GM12878 (cell line): ENCODE results near the gene FBXO42. TPM values are rescaled to one million over a fixed set of nuclear protein-coding genes. Genes with fewer than 3 reads are reported as not detected.

ENCODE experiments used
- ATAC-seq: fragments of 200-7000 bp; cut with Tn5 transposase; 3 replicates; pipeline ENCODE4 v1.9.1; 2020; ENCODE audit warnings: mild to moderate bottlenecking, moderate library complexity
- BruUV-seq: library from RNA; stranded (reverse); fragments of 400-500 nt; replicated peaks from 2 replicates; lab custom pipeline; 2021; lab: Mats Ljungman, UMichigan
- CTCF ChIA-PET: fragments of 300-600 bp; sonication (Branson Sonifier 250); formaldehyde crosslinking; extraction: SDS; loops from one replicate; lab custom pipeline; 2021; ENCODE audit warnings: inconsistent platforms; lab: Yijun Ruan, JAX
- POLR2A ChIA-PET: fragments of 350-600 bp; formaldehyde crosslinking; extraction: SDS; loops from one replicate; lab custom pipeline; 2021; ENCODE audit warnings: inconsistent platforms; lab: Charles Lee
- RAD21 ChIA-PET: fragments of 300-600 bp; sonication (Branson Sonifier 250); formaldehyde crosslinking; loops from one replicate; lab custom pipeline; 2023; ENCODE audit warnings: antibody characterized with exemption; ENCODE audit not compliant: unreplicated experiment; lab: Charles Lee
- SMC1A ChIA-PET: fragments of 300-600 bp; sonication (Branson Sonifier 250); formaldehyde crosslinking; loops from one replicate; lab custom pipeline; 2023; ENCODE audit not compliant: unreplicated experiment, uncharacterized antibody; lab: Charles Lee
- DNase-seq: peaks from one replicate; pipeline ENCODE4 v3.0.0-alpha.2; 2011; ENCODE audit warnings: low read depth, low spot score
- FAIRE-seq: peaks from 3 replicates; lab custom pipeline; 2011; peaks lifted over from hg19 to GRCh38; lab: Jason Lieb, UNC
- H2AFZ ChIP-seq: 2 replicates; pipeline ENCODE4 v1.6.0; 2011; ENCODE audit warnings: low read depth, low read length, control low read depth; ENCODE audit not compliant: control insufficient read depth
- H3K27ac ChIP-seq: 2 replicates; pipeline ENCODE4 v1.5.1; 2011; ENCODE audit warnings: control low read depth; ENCODE audit not compliant: control insufficient read depth, insufficient read depth
- H3K27me3 ChIP-seq, 2 experiments: replicated peaks in 1 of 2; 2 replicates each; pipeline versions ENCODE4 v1.6.0 to v1.6.1; 2011; ENCODE audit warnings: low read length in 1 of 2; ENCODE audit not compliant: control insufficient read depth in 2 of 2, insufficient read depth in 2 of 2
- H3K36me3 ChIP-seq, 2 experiments: 2 replicates each; pipeline ENCODE4 v1.5.1; 2011; ENCODE audit warnings: low read length in 1 of 2; ENCODE audit not compliant: control insufficient read depth in 2 of 2, insufficient read depth in 2 of 2
- H3K4me1 ChIP-seq: 2 replicates; pipeline ENCODE4 v1.6.1; 2011; ENCODE audit warnings: mild to moderate bottlenecking, low read length, moderate library complexity, mixed read lengths; ENCODE audit not compliant: control insufficient read depth, insufficient read depth
- H3K4me2 ChIP-seq: 2 replicates; pipeline ENCODE4 v1.6.0; 2011; ENCODE audit warnings: control low read depth; ENCODE audit not compliant: control insufficient read depth, insufficient read depth
- H3K4me3 ChIP-seq: fragments of 200-600 bp; sonication (generic); 2 replicates; pipeline ENCODE4 v1.5.1; 2016
- H3K79me2 ChIP-seq: 2 replicates; pipeline ENCODE4 v1.6.0; 2011; ENCODE audit warnings: low read length; ENCODE audit not compliant: control insufficient read depth, insufficient read depth
- H3K9ac ChIP-seq: 2 replicates; pipeline ENCODE4 v1.8.0; 2011; ENCODE audit warnings: low read length, control low read depth, mixed read lengths; ENCODE audit not compliant: control insufficient read depth, insufficient read depth
- H3K9me3 ChIP-seq: replicated peaks from 3 replicates; pipeline ENCODE4 v1.5.1; 2011; ENCODE audit warnings: mild to moderate bottlenecking, low read length; ENCODE audit not compliant: control insufficient read depth, insufficient read depth
- H4K20me1 ChIP-seq: 2 replicates; pipeline ENCODE4 v1.6.0; 2011; ENCODE audit not compliant: control insufficient read depth, insufficient read depth
- ESRRA ChIP-seq: IDR thresholded peaks from 2 replicates; pipeline ENCODE4 v1.6.1; 2012; ENCODE audit warnings: mild to moderate bottlenecking, low read length, improper control_type of control experiment
- FOS ChIP-seq: IDR thresholded peaks from 3 replicates; pipeline ENCODE4 v1.6.1; 2011; ENCODE audit warnings: borderline replicate concordance; ENCODE audit not compliant: insufficient read length; ENCODE audit errors: extremely low read depth
- HDAC2 ChIP-seq: fragments of 200-600 bp; sonication (generic); IDR thresholded peaks from 2 replicates; pipeline ENCODE4 v1.6.1; 2017
- MYC ChIP-seq: IDR thresholded peaks from 2 replicates; pipeline ENCODE4 v1.6.1; 2011; ENCODE audit warnings: mild to moderate bottlenecking, low read length, moderate library complexity, inconsistent platforms; ENCODE audit not compliant: insufficient read depth, insufficient replicate concordance, insufficient read length, severe bottlenecking
- NFXL1 ChIP-seq: fragments of 450-650 bp; IDR thresholded peaks from 2 replicates; pipeline ENCODE4 v1.6.1; 2017; ENCODE audit warnings: antibody characterized with exemption, mild to moderate bottlenecking, borderline replicate concordance
- NFYB ChIP-seq: IDR thresholded peaks from 2 replicates; pipeline ENCODE4 v1.6.1; 2011; ENCODE audit warnings: low read depth, mild to moderate bottlenecking, low read length, improper control_type of control experiment, moderate library complexity; ENCODE audit not compliant: insufficient read depth
- NR2C1 ChIP-seq: fragments of 450-650 bp; IDR thresholded peaks from 2 replicates; pipeline ENCODE4 v1.6.1; 2017; ENCODE audit warnings: antibody characterized with exemption, mild to moderate bottlenecking, moderate library complexity
- PAX5 ChIP-seq: IDR thresholded peaks from 2 replicates; pipeline ENCODE4 v1.6.1; 2011; ENCODE audit warnings: low read depth, low read length, borderline replicate concordance
- PAX8 ChIP-seq: fragments of 450-650 bp; IDR thresholded peaks from 2 replicates; pipeline ENCODE4 v1.6.1; 2017; ENCODE audit warnings: mild to moderate bottlenecking, moderate library complexity
- SMAD5 ChIP-seq: IDR thresholded peaks from 2 replicates; pipeline ENCODE4 v1.6.1; 2016; ENCODE audit warnings: antibody characterized with exemption, low read depth
- SRF ChIP-seq, 2 experiments: IDR thresholded peaks; 2 replicates each; pipeline ENCODE4 v1.6.1; 2011; ENCODE audit warnings: low read depth in 2 of 2, low read length in 2 of 2, mild to moderate bottlenecking in 1 of 2, moderate library complexity in 1 of 2
- TCF12 ChIP-seq: IDR thresholded peaks from 2 replicates; pipeline ENCODE4 v1.6.1; 2011; ENCODE audit warnings: low read depth, mild to moderate bottlenecking, low read length
- ZBTB4 ChIP-seq: fragments of 450-650 bp; formaldehyde crosslinking; IDR thresholded peaks from 2 replicates; pipeline ENCODE4 v1.4.0; 2022; ENCODE audit warnings: mild to moderate bottlenecking, moderate library complexity
- ZNF592 ChIP-seq: fragments of 450-650 bp; IDR thresholded peaks from 2 replicates; pipeline ENCODE4 v1.6.1; 2017; ENCODE audit warnings: mild to moderate bottlenecking, moderate library complexity
- WGBS: methylation state at CpG from one replicate; pipeline ENCODE4 v1.1.6; 2016; ENCODE audit warnings: low lambda C conversion rate; ENCODE audit not compliant: insufficient replicate concordance, insufficient coverage; ENCODE audit errors: missing lambda C conversion rate; 5-methylcytosine and 5-hydroxymethylcytosine counted together
- in situ Hi-C: fragments of 300-500 bp; cut with MboI; formaldehyde crosslinking; loops from 9 replicates; pipeline ENCODE4 v1.14.3; 2018; ENCODE audit warnings: mixed read lengths
- intact Hi-C: fragments of 100-400 bp; cut with micrococcal nuclease; formaldehyde crosslinking; loops from one replicate; pipeline ENCODE4 v1.14.2; 2022; ENCODE audit not compliant: unreplicated experiment
- polyA plus RNA-seq, 11 experiments: library from polyadenylated mRNA; depleted of rRNA in 4 of 11; unstranded in 6 of 11; stranded (reverse) in 5 of 11; fragments of >200 nt; fragmentation: Nextera tagmentation in 4 of 11; fragmentation: Illumina TruSeq in 1 of 11; extraction: Ambion mirVana in 4 of 11; extraction: Trizol in 1 of 11; gene quantifications; 1 replicate in 1 of 11; 2 replicates in 10 of 11; pipeline versions ENCODE4 v1.2.1 to v1.2.3, GENCODE V29; 2011 to 2016; ENCODE audit warnings: inconsistent platforms in 2 of 11, missing spikeins in 2 of 11, low read depth in 1 of 11
- total RNA-seq, 4 experiments: library from RNA; depleted of rRNA in 3 of 4; stranded (reverse); fragments of >200 nt in 3 of 4; fragmentation: Illumina TruSeq in 1 of 4; extraction: Trizol in 1 of 4; gene quantifications; 2 replicates each; pipeline versions ENCODE4 v1.2.1 to v1.2.3, GENCODE V29; 2013 to 2021
- TF ChIP-seq, protein P1 (sequence below): fragments of 450-650 bp; IDR thresholded peaks from 2 replicates; pipeline ENCODE4 v1.6.1; 2017; ENCODE audit warnings: mild to moderate bottlenecking

The FBXO42 gene
- total and polyA plus RNA-seq, 10 of the 15 experiments (the other 5 are each of a cell fraction or from before 2014, with no cell fraction given) = 6.1 to 23.8 (median 15.2) TPM

DNA sequence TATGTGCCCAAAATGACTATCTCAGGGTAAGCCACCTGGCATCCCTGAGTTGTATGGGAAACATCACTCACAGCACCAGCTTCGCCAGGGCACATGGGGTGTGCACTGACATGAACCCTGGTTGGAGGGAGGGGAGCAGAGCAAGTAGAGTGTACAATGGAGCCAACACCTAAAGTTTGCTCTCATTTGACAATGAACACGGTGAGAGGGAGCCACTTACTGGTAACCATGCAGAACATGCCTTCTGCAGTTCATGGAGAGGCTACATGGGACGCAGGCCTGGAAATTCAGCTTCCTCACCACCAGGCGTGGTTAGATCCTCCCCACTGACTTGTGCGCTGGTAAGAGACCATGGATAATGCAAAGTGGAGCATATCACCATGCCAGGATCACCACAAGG lies 105.3 kb downstream of the FBXO42 start:
- Histone ChIP-seq H4K20me1 (no peaks in the 10 kb centered on the region), H3K27ac (no peak overlapping the region), H3K9ac (no peak overlapping the region), H3K9me3 (no peaks in the 10 kb centered on the region), H3K79me2 (no peaks in the 10 kb centered on the region), H3K4me2 (no peak overlapping the region), H3K4me1 (peaks cover 20% of the 10 kb centered on the region), H3K27me3 (no peaks in the 10 kb centered on the region), H3K36me3 (peaks cover 10 to 12% of the 10 kb centered on the region in 2 experiments; a peak in 3 of 4 replicates), H3K4me3 (no peak overlapping the region), H2AFZ (no peak overlapping the region)
- no TSS peak for BruUV-seq
- intact Hi-C loops = loop anchor here (5.0 kb wide), 1 partner anchor 115 kb away; no protein-coding TSS in a partner anchor
- DNase-seq (no peak), FAIRE-seq (no peak), ATAC-seq (no peak)
- WGBS = 85% methylated on average over 5 of the region's 5 CpGs
- ChIA-PET CTCF (interaction anchor here (1.9 to 3.4 kb wide), 3 partner anchors 57 to 167 kb away, joined by 4 to 27 read pairs (median 20); no protein-coding TSS in a partner anchor), POLR2A (no interaction called here), RAD21 (interaction anchor here (1.2 kb wide), 1 partner anchor 168 kb away, joined by 8 read pairs; no protein-coding TSS in a partner anchor), SMC1A (interaction anchor here (0.6 to 3.1 kb wide), 5 partner anchors 11 to 167 kb away, joined by 3 to 16 read pairs (median 5); partner anchors contain the start of gene CPLANE2)
- in situ Hi-C loops = no loop called here
- TF ChIP-seq NR2C1 = no peak
- no peak for TF ChIP-seq ZBTB4
- TF ChIP-seq NFYB = no peak
- TF ChIP-seq, protein P1, sequence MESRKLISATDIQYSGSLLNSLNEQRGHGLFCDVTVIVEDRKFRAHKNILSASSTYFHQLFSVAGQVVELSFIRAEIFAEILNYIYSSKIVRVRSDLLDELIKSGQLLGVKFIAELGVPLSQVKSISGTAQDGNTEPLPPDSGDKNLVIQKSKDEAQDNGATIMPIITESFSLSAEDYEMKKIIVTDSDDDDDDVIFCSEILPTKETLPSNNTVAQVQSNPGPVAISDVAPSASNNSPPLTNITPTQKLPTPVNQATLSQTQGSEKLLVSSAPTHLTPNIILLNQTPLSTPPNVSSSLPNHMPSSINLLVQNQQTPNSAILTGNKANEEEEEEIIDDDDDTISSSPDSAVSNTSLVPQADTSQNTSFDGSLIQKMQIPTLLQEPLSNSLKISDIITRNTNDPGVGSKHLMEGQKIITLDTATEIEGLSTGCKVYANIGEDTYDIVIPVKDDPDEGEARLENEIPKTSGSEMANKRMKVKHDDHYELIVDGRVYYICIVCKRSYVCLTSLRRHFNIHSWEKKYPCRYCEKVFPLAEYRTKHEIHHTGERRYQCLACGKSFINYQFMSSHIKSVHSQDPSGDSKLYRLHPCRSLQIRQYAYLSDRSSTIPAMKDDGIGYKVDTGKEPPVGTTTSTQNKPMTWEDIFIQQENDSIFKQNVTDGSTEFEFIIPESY = no peak
- TF ChIP-seq ESRRA = no peak
- TF ChIP-seq ZNF592 = no peak
- no peak for TF ChIP-seq PAX5
- TF ChIP-seq SRF (IDR thresholded peaks at IDR 0.05; ENCODE audit: low read depth in 2 of 2, low read length in 2 of 2) = no peak
- TF ChIP-seq TCF12 = no peak
- TF ChIP-seq SMAD5 = no peak
- no peak for TF ChIP-seq FOS
- TF ChIP-seq PAX8 = no peak
- TF ChIP-seq MYC = no peak
- no peak for TF ChIP-seq NFXL1
- no peak for TF ChIP-seq HDAC2
